ENCODE data around the gene TNFRSF4.

TNFRSF4 gene

GRCh38 chr1:1199961-1200875 lies 13.7 kb downstream of the TNFRSF4 start:
- DNase-seq (ENCODE audit: extremely low read depth, low read depth): no peak
- H3K4me3 ChIP-seq (replicated peaks; ENCODE audit: low read depth, low read length): no peak overlapping the region
- no peak for TF ChIP-seq CTCF (IDR thresholded peaks at IDR 0.05; ENCODE audit: low read depth, low read length, missing control alignments)

- no peak overlapping the region for H3K4me3 ChIP-seq (replicated peaks; ENCODE audit: low read depth, low read length)
- TF ChIP-seq CTCF (IDR thresholded peaks at IDR 0.05; ENCODE audit: low read depth, low read length, missing control alignments): no peak
- DNase-seq (ENCODE audit: extremely low read depth, low read depth): no peak
Measured at GRCh38 chr1:1199141-1199960, 14.6 kb downstream of the TNFRSF4 start.

GRCh38 chr1:1198423-1199140 lies 15.4 kb downstream of the TNFRSF4 start:
- DNase-seq (ENCODE audit: extremely low read depth, low read depth): no peak
- H3K4me3 ChIP-seq (replicated peaks; ENCODE audit: low read depth, low read length): no peak overlapping the region
- TF ChIP-seq CTCF (IDR thresholded peaks at IDR 0.05; ENCODE audit: low read depth, low read length, missing control alignments): no peak

- no peak for DNase-seq (ENCODE audit: extremely low read depth, low read depth)
- H3K4me3 ChIP-seq (replicated peaks; ENCODE audit: low read depth, low read length): no peak overlapping the region
- TF ChIP-seq CTCF (IDR thresholded peaks at IDR 0.05; ENCODE audit: low read depth, low read length, missing control alignments): no peak
Measured at GRCh38 chr1:1197551-1198422, 16.2 kb downstream of the TNFRSF4 start.

GRCh38 chr1:1197188-1197500 lies 16.8 kb downstream of the TNFRSF4 start:
- no peak overlapping the region for H3K4me3 ChIP-seq (replicated peaks; ENCODE audit: low read depth, low read length)
- DNase-seq (ENCODE audit: extremely low read depth, low read depth): no peak
- TF ChIP-seq CTCF (IDR thresholded peaks at IDR 0.05; ENCODE audit: low read depth, low read length, missing control alignments): no peak

Data from HFF-Myc (cell line).